GM12878 (cell line): ENCODE results near the gene BLOC1S4. TPM values are rescaled to one million over a fixed set of nuclear protein-coding genes. Genes with fewer than 3 reads are reported as not detected.

Source experiments
- ATAC-seq: fragments of 200-7000 bp; cut with Tn5 transposase; 3 replicates; pipeline ENCODE4 v1.9.1; 2020; ENCODE audit warnings: mild to moderate bottlenecking, moderate library complexity
- BruUV-seq: library from RNA; stranded (reverse); fragments of 400-500 nt; replicated peaks from 2 replicates; lab custom pipeline; 2021; lab: Mats Ljungman, UMichigan
- CTCF ChIA-PET: fragments of 300-600 bp; sonication (Branson Sonifier 250); formaldehyde crosslinking; extraction: SDS; loops from one replicate; lab custom pipeline; 2021; ENCODE audit warnings: inconsistent platforms; lab: Yijun Ruan, JAX
- POLR2A ChIA-PET: fragments of 350-600 bp; formaldehyde crosslinking; extraction: SDS; loops from one replicate; lab custom pipeline; 2021; ENCODE audit warnings: inconsistent platforms; lab: Charles Lee
- RAD21 ChIA-PET: fragments of 300-600 bp; sonication (Branson Sonifier 250); formaldehyde crosslinking; loops from one replicate; lab custom pipeline; 2023; ENCODE audit warnings: antibody characterized with exemption; ENCODE audit not compliant: unreplicated experiment; lab: Charles Lee
- SMC1A ChIA-PET: fragments of 300-600 bp; sonication (Branson Sonifier 250); formaldehyde crosslinking; loops from one replicate; lab custom pipeline; 2023; ENCODE audit not compliant: unreplicated experiment, uncharacterized antibody; lab: Charles Lee
- DNase-seq: peaks from one replicate; pipeline ENCODE4 v3.0.0-alpha.2; 2011; ENCODE audit warnings: low read depth, low spot score
- FAIRE-seq: peaks from 3 replicates; lab custom pipeline; 2011; peaks lifted over from hg19 to GRCh38; lab: Jason Lieb, UNC
- H2AFZ ChIP-seq: 2 replicates; pipeline ENCODE4 v1.6.0; 2011; ENCODE audit warnings: low read depth, low read length, control low read depth; ENCODE audit not compliant: control insufficient read depth
- H3K27ac ChIP-seq: 2 replicates; pipeline ENCODE4 v1.5.1; 2011; ENCODE audit warnings: control low read depth; ENCODE audit not compliant: control insufficient read depth, insufficient read depth
- H3K27me3 ChIP-seq, 2 experiments: replicated peaks in 1 of 2; 2 replicates each; pipeline versions ENCODE4 v1.6.0 to v1.6.1; 2011; ENCODE audit warnings: low read length in 1 of 2; ENCODE audit not compliant: control insufficient read depth in 2 of 2, insufficient read depth in 2 of 2
- H3K36me3 ChIP-seq, 2 experiments: 2 replicates each; pipeline ENCODE4 v1.5.1; 2011; ENCODE audit warnings: low read length in 1 of 2; ENCODE audit not compliant: control insufficient read depth in 2 of 2, insufficient read depth in 2 of 2
- H3K4me1 ChIP-seq: 2 replicates; pipeline ENCODE4 v1.6.1; 2011; ENCODE audit warnings: mild to moderate bottlenecking, low read length, moderate library complexity, mixed read lengths; ENCODE audit not compliant: control insufficient read depth, insufficient read depth
- H3K4me2 ChIP-seq: 2 replicates; pipeline ENCODE4 v1.6.0; 2011; ENCODE audit warnings: control low read depth; ENCODE audit not compliant: control insufficient read depth, insufficient read depth
- H3K4me3 ChIP-seq: fragments of 200-600 bp; sonication (generic); 2 replicates; pipeline ENCODE4 v1.5.1; 2016
- H3K79me2 ChIP-seq: 2 replicates; pipeline ENCODE4 v1.6.0; 2011; ENCODE audit warnings: low read length; ENCODE audit not compliant: control insufficient read depth, insufficient read depth
- H3K9ac ChIP-seq: 2 replicates; pipeline ENCODE4 v1.8.0; 2011; ENCODE audit warnings: low read length, control low read depth, mixed read lengths; ENCODE audit not compliant: control insufficient read depth, insufficient read depth
- H3K9me3 ChIP-seq: replicated peaks from 3 replicates; pipeline ENCODE4 v1.5.1; 2011; ENCODE audit warnings: mild to moderate bottlenecking, low read length; ENCODE audit not compliant: control insufficient read depth, insufficient read depth
- H4K20me1 ChIP-seq: 2 replicates; pipeline ENCODE4 v1.6.0; 2011; ENCODE audit not compliant: control insufficient read depth, insufficient read depth
- BCL11A ChIP-seq: IDR thresholded peaks from 2 replicates; pipeline ENCODE4 v1.6.1; 2011; ENCODE audit warnings: low read depth, low read length
- CBX5 ChIP-seq: sonication (generic); IDR thresholded peaks from 2 replicates; pipeline ENCODE4 v1.6.1; 2016; ENCODE audit warnings: low read depth, moderate library complexity, mild to moderate bottlenecking, inconsistent platforms
- DPF2 ChIP-seq: fragments of 450-650 bp; IDR thresholded peaks from 2 replicates; pipeline ENCODE4 v1.6.1; 2017; ENCODE audit warnings: mild to moderate bottlenecking
- NR2C1 ChIP-seq: fragments of 450-650 bp; IDR thresholded peaks from 2 replicates; pipeline ENCODE4 v1.6.1; 2017; ENCODE audit warnings: antibody characterized with exemption, mild to moderate bottlenecking, moderate library complexity
- SMAD1 ChIP-seq: fragments of 450-650 bp; IDR thresholded peaks from 2 replicates; pipeline ENCODE4 v1.6.1; 2018; ENCODE audit warnings: mild to moderate bottlenecking, low read depth; ENCODE audit not compliant: partially characterized antibody
- SUPT20H ChIP-seq: IDR thresholded peaks from 2 replicates; pipeline ENCODE4 v1.6.1; 2011; ENCODE audit warnings: low read depth, mild to moderate bottlenecking, low read length, moderate library complexity, borderline replicate concordance; ENCODE audit not compliant: control insufficient read depth
- TBL1XR1 ChIP-seq: IDR thresholded peaks from 2 replicates; pipeline ENCODE4 v1.6.1; 2012; ENCODE audit warnings: low read depth, low read length, improper control_type of control experiment
- ZNF622 ChIP-seq: fragments of 450-650 bp; IDR thresholded peaks from 2 replicates; pipeline ENCODE4 v1.6.1; 2017; ENCODE audit warnings: mild to moderate bottlenecking, inconsistent platforms
- ZSCAN29 ChIP-seq: fragments of 450-650 bp; IDR thresholded peaks from 2 replicates; pipeline ENCODE4 v1.6.1; 2017; ENCODE audit warnings: mild to moderate bottlenecking, moderate library complexity
- WGBS: methylation state at CpG from one replicate; pipeline ENCODE4 v1.1.6; 2016; ENCODE audit warnings: low lambda C conversion rate; ENCODE audit not compliant: insufficient replicate concordance, insufficient coverage; ENCODE audit errors: missing lambda C conversion rate; 5-methylcytosine and 5-hydroxymethylcytosine counted together
- in situ Hi-C: fragments of 300-500 bp; cut with MboI; formaldehyde crosslinking; loops from 9 replicates; pipeline ENCODE4 v1.14.3; 2018; ENCODE audit warnings: mixed read lengths
- intact Hi-C: fragments of 100-400 bp; cut with micrococcal nuclease; formaldehyde crosslinking; loops from one replicate; pipeline ENCODE4 v1.14.2; 2022; ENCODE audit not compliant: unreplicated experiment
- polyA plus RNA-seq, 11 experiments: library from polyadenylated mRNA; depleted of rRNA in 4 of 11; unstranded in 6 of 11; stranded (reverse) in 5 of 11; fragments of >200 nt; fragmentation: Nextera tagmentation in 4 of 11; fragmentation: Illumina TruSeq in 1 of 11; extraction: Ambion mirVana in 4 of 11; extraction: Trizol in 1 of 11; gene quantifications; 1 replicate in 1 of 11; 2 replicates in 10 of 11; pipeline versions ENCODE4 v1.2.1 to v1.2.3, GENCODE V29; 2011 to 2016; ENCODE audit warnings: inconsistent platforms in 2 of 11, missing spikeins in 2 of 11, low read depth in 1 of 11
- total RNA-seq, 4 experiments: library from RNA; depleted of rRNA in 3 of 4; stranded (reverse); fragments of >200 nt in 3 of 4; fragmentation: Illumina TruSeq in 1 of 4; extraction: Trizol in 1 of 4; gene quantifications; 2 replicates each; pipeline versions ENCODE4 v1.2.1 to v1.2.3, GENCODE V29; 2013 to 2021
- TF ChIP-seq, protein P1 (sequence below): fragments of 150-350 bp; IDR thresholded peaks from 2 replicates; pipeline ENCODE4 v1.6.1; 2014; ENCODE audit warnings: mild to moderate bottlenecking, low read depth, low read length
- TF ChIP-seq, protein P2 (sequence below): IDR thresholded peaks from 2 replicates; pipeline ENCODE4 v1.6.1; 2011; ENCODE audit warnings: borderline replicate concordance, low read depth, mild to moderate bottlenecking, moderate library complexity, low read length; ENCODE audit not compliant: insufficient read depth, poor library complexity, severe bottlenecking
- TF ChIP-seq, protein P3 (sequence below): IDR thresholded peaks from 2 replicates; pipeline ENCODE4 v1.6.1; 2012; ENCODE audit warnings: low read depth, low read length, improper control_type of control experiment

The BLOC1S4 gene
- total and polyA plus RNA-seq, 10 of the 15 experiments (the other 5 are each of a cell fraction or from before 2014, with no cell fraction given) = 2.7 to 23.8 (median 9.5) TPM

GRCh38 chr4:6749340-6750171, 33.6 kb downstream of the BLOC1S4 start:
- Histone ChIP-seq H3K9ac (no peak overlapping the region), H3K4me2 (no peak overlapping the region)

More at GRCh38 chr4:6749340-6750171, 33.6 kb downstream of the BLOC1S4 start:
- intact Hi-C loops (no loop called here), in situ Hi-C loops (no loop called here)
- no peaks in the 10 kb centered on the region for H3K9me3 ChIP-seq
- no peaks in the 10 kb centered on the region for H3K36me3 ChIP-seq
- H3K27me3 ChIP-seq = no peaks in the 10 kb centered on the region
- ChIA-PET RAD21 (no interaction called here), SMC1A (no interaction called here), POLR2A (no interaction called here), CTCF (interaction anchor here (0.9 to 1.3 kb wide), 3 partner anchors 23 to 124 kb away, joined by 3 to 5 read pairs (median 3); no protein-coding TSS in a partner anchor)
- no peak overlapping the region for H3K4me3 ChIP-seq
- H3K4me1 ChIP-seq = no peaks in the 10 kb centered on the region
- no peaks in the 10 kb centered on the region for H3K79me2 ChIP-seq
- no peak for TF ChIP-seq SMAD1
- TF ChIP-seq, protein P1, sequence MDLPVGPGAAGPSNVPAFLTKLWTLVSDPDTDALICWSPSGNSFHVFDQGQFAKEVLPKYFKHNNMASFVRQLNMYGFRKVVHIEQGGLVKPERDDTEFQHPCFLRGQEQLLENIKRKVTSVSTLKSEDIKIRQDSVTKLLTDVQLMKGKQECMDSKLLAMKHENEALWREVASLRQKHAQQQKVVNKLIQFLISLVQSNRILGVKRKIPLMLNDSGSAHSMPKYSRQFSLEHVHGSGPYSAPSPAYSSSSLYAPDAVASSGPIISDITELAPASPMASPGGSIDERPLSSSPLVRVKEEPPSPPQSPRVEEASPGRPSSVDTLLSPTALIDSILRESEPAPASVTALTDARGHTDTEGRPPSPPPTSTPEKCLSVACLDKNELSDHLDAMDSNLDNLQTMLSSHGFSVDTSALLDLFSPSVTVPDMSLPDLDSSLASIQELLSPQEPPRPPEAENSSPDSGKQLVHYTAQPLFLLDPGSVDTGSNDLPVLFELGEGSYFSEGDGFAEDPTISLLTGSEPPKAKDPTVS = no peak
- no peak for TF ChIP-seq NR2C1
- no peak for TF ChIP-seq CBX5
- TF ChIP-seq SUPT20H = no peak
- TF ChIP-seq ZNF622 = no peak
- TF ChIP-seq ZSCAN29 = no peak
- TF ChIP-seq, protein P2, sequence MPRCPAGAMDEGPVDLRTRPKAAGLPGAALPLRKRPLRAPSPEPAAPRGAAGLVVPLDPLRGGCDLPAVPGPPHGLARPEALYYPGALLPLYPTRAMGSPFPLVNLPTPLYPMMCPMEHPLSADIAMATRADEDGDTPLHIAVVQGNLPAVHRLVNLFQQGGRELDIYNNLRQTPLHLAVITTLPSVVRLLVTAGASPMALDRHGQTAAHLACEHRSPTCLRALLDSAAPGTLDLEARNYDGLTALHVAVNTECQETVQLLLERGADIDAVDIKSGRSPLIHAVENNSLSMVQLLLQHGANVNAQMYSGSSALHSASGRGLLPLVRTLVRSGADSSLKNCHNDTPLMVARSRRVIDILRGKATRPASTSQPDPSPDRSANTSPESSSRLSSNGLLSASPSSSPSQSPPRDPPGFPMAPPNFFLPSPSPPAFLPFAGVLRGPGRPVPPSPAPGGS = no peak
- no peak for TF ChIP-seq TBL1XR1
- TF ChIP-seq, protein P3, sequence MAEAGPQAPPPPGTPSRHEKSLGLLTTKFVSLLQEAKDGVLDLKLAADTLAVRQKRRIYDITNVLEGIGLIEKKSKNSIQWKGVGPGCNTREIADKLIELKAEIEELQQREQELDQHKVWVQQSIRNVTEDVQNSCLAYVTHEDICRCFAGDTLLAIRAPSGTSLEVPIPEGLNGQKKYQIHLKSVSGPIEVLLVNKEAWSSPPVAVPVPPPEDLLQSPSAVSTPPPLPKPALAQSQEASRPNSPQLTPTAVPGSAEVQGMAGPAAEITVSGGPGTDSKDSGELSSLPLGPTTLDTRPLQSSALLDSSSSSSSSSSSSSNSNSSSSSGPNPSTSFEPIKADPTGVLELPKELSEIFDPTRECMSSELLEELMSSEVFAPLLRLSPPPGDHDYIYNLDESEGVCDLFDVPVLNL = no peak
- TF ChIP-seq BCL11A = no peak
- no peak for TF ChIP-seq DPF2
- H2AFZ ChIP-seq = no peak overlapping the region
- no peaks in the 10 kb centered on the region for H4K20me1 ChIP-seq
- H3K27ac ChIP-seq = no peak overlapping the region
- FAIRE-seq (no peak), ATAC-seq (no peak), DNase-seq (no peak)
- BruUV-seq = no TSS peak
- WGBS = 54% methylated on average over 23 of the region's 25 CpGs
